ENCODE results near the gene PLEKHM3. TPM values are rescaled to one million over a fixed set of nuclear protein-coding genes. Genes with fewer than 3 reads are reported as not detected.

The PLEKHM3 gene
- total RNA-seq, 1 experiment from 2014 or later, result 2.5 TPM

GRCh38 chr2:207920321-207920720, 105.0 kb downstream of the PLEKHM3 start:
- Histone ChIP-seq H3K4me1 (ENCODE audit: control insufficient read depth, insufficient read depth, low read length) (no peaks in the 10 kb centered on the region), H3K27ac (ENCODE audit: low read length) (no peak overlapping the region), H3K27me3 (ENCODE audit: control insufficient read depth, insufficient read depth, low read length) (no peaks in the 10 kb centered on the region), H3K36me3 (ENCODE audit: control insufficient read depth, insufficient read depth, low read length) (no peaks in the 10 kb centered on the region), H3K9me3 (ENCODE audit: control insufficient read depth, insufficient read depth, low read depth, low read length) (no peaks in the 10 kb centered on the region), H3K4me3 (ENCODE audit: low read depth in 2 of 2, low read length in 2 of 2) (no peak overlapping the region)
- no TSS peak for BruUV-seq (replicated peaks)
- in situ Hi-C loops (cut with HindIII; ENCODE audit: low pct_unique_long_range_greater_than_20kb, low sequenced_read_pairs) (no loop called here), intact Hi-C loops (cut with micrococcal nuclease; ENCODE audit: unreplicated experiment) (no loop called here)
- ATAC-seq (no peak), DNase-seq (ENCODE audit: low read depth, low spot score) (no peak)
- ChIA-PET POLR2A (no interaction called here), CTCF (no interaction called here)
- no peak for TF ChIP-seq TCF7L2 (IDR thresholded peaks at IDR 0.05; ENCODE audit: low read depth, low read length)
- no peak for TF ChIP-seq CTCF (IDR thresholded peaks at IDR 0.05)
- no peak for TF ChIP-seq REST (IDR thresholded peaks at IDR 0.05; ENCODE audit: insufficient read depth in 1 of 2, low read depth in 2 of 2, low read length in 1 of 2)
- no peak for TF ChIP-seq POLR2AphosphoS5 (IDR thresholded peaks at IDR 0.05; ENCODE audit: low read depth, low read length)
- no peak for TF ChIP-seq SIN3A (IDR thresholded peaks at IDR 0.05; ENCODE audit: borderline replicate concordance, insufficient read depth, low read depth, low read length)

GRCh38 chr2:207919164-207919919, 106.0 kb downstream of the PLEKHM3 start:
- no peaks in the 10 kb centered on the region for H3K9me3 ChIP-seq (ENCODE audit: control insufficient read depth, insufficient read depth, low read depth, low read length)
- H3K27me3 ChIP-seq (ENCODE audit: control insufficient read depth, insufficient read depth, low read length), result no peaks in the 10 kb centered on the region
- ChIA-PET POLR2A (no interaction called here), CTCF (no interaction called here)
- BruUV-seq (replicated peaks), result no TSS peak
- H3K4me1 ChIP-seq (ENCODE audit: control insufficient read depth, insufficient read depth, low read length), result no peaks in the 10 kb centered on the region
- TF ChIP-seq SIN3A (IDR thresholded peaks at IDR 0.05; ENCODE audit: borderline replicate concordance, insufficient read depth, low read depth, low read length), result no peak
- TF ChIP-seq CTCF (IDR thresholded peaks at IDR 0.05), result no peak
- TF ChIP-seq POLR2AphosphoS5 (IDR thresholded peaks at IDR 0.05; ENCODE audit: low read depth, low read length), result no peak
- TF ChIP-seq REST (IDR thresholded peaks at IDR 0.05; ENCODE audit: insufficient read depth in 1 of 2, low read depth in 2 of 2, low read length in 1 of 2), result no peak
- TF ChIP-seq TCF7L2 (IDR thresholded peaks at IDR 0.05; ENCODE audit: low read depth, low read length), result no peak
- in situ Hi-C loops (cut with HindIII; ENCODE audit: low pct_unique_long_range_greater_than_20kb, low sequenced_read_pairs) (no loop called here), intact Hi-C loops (cut with micrococcal nuclease; ENCODE audit: unreplicated experiment) (no loop called here)
- H3K4me3 ChIP-seq (ENCODE audit: low read depth in 2 of 2, low read length in 2 of 2), result no peak overlapping the region
- H3K36me3 ChIP-seq (ENCODE audit: control insufficient read depth, insufficient read depth, low read length), result no peaks in the 10 kb centered on the region
- DNase-seq (ENCODE audit: low read depth, low spot score), result no peak
- no peak for ATAC-seq
- H3K27ac ChIP-seq (ENCODE audit: low read length), result no peak overlapping the region

Measured in Panc1 (cell line).